ENCODE data around the gene PID1. TPM values are rescaled to one million over a fixed set of nuclear protein-coding genes. Genes with fewer than 3 reads are reported as not detected.
"Not testable (repeated sequence)": the region's sequence is repeated elsewhere in the genome, so short reads cannot be mapped to it uniquely, and the experiment has no call there.

The PID1 gene
- total and polyA plus RNA-seq, 5 experiments from 2014 or later: 0.18 TPM; not detected in 4

DNA sequence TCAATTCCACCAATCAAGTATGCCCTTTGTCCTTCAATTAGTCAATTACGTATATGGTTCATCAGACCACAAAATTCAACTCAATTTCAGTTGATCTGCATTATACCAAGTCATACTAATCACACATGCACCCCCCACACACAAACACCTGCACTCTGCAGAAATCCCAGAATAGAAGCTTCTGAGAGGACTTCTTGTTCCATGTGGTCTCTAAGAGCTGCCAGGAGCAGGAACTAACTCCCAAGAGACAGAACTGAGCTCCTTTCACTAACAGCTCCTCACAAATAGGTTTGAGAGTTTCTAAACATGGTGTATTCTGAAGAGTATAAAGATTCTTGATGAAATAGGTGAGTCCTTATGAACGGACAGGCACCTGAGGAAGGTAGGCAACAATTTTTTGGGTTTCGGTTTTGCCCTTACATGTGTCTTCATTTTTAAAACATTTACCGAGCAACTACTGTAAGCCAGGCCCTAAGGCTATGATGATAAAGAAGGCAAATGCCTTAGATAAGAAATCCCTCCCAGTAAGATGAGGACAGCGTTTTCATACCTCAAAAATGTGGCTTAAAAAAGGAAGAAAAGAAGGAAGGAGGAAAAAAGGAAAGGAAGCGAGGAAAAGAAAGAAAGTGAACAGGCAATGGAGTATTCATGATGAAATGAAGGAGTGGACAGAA, 183.1 kb downstream of the PID1 start:
- POLR2A ChIA-PET: no interaction called here
- no peak overlapping the region for H3K27ac Mint-ChIP-seq
- no peaks in the 10 kb centered on the region for H3K36me3 Mint-ChIP-seq
- H3K27me3 Mint-ChIP-seq: no peaks in the 10 kb centered on the region
- H3K9me3 Mint-ChIP-seq: peaks cover 0 to 4% (median 2%) of the 10 kb centered on the region in 9 donors
- H3K4me1 Mint-ChIP-seq: no peaks in the 10 kb centered on the region
- ATAC-seq (no peak), DNase-seq (no peak)
- no peak overlapping the region for H3K4me3 Mint-ChIP-seq

DNA sequence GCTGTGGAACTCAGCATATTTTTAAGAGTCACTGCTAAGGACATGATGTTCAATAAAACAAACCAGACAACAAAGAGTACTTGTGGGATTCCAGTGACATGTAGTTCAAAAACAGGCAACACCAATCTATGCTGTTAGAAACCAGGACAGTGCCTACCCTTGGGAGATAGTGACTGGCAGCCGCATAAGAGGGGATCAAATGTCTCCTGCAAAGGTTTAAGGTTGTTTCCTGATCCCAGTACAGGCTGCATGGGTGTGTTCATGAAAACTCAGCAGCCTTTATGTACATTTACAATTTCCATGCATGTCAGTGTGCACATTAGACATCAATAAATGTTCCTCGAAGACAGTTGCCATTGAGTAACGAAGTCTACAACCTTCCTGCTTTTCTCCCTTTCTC, 183.8 kb downstream of the PID1 start:
- ATAC-seq: no peak
- H3K27ac Mint-ChIP-seq: no peak overlapping the region

DNA sequence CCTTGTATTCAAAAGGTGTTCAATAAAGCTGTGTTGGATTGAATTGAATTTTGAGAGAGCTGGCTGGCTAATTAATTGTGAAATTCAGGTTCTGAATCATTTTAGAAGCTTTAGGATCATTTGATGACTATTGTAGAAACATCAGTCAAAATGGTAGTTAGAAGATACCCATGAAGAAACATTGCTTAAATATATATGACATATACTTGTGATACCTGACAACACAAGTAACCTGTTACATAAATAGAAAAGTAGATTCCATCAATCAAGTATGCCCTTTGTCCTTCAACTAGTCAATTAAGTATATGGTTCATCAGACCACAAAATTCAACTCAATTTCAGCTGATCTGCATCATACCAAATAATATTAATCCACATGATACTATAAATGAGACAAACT, 185.6 kb downstream of the PID1 start:
- no peaks in the 10 kb centered on the region for H3K27me3 Mint-ChIP-seq
- no peak for ATAC-seq
- no peak overlapping the region for H3K27ac Mint-ChIP-seq
- DNase-seq: no peak
- no peaks in the 10 kb centered on the region for H3K4me1 Mint-ChIP-seq
- peaks cover 0 to 15% (median 3%) of the 10 kb centered on the region in 9 donors for H3K9me3 Mint-ChIP-seq
- no peaks in the 10 kb centered on the region for H3K36me3 Mint-ChIP-seq
- no peak overlapping the region for H3K4me3 Mint-ChIP-seq
- POLR2A ChIA-PET: no interaction called here

More for the DNA sequence above, 183.8 kb downstream of the PID1 start:
- POLR2A ChIA-PET: no interaction called here
- H3K4me1 Mint-ChIP-seq: no peaks in the 10 kb centered on the region
- H3K4me3 Mint-ChIP-seq: no peak overlapping the region
- peaks cover 0 to 9% (median 0%) of the 10 kb centered on the region in 9 donors for H3K9me3 Mint-ChIP-seq
- no peaks in the 10 kb centered on the region for H3K27me3 Mint-ChIP-seq
- no peaks in the 10 kb centered on the region for H3K36me3 Mint-ChIP-seq
- DNase-seq: no peak

DNA sequence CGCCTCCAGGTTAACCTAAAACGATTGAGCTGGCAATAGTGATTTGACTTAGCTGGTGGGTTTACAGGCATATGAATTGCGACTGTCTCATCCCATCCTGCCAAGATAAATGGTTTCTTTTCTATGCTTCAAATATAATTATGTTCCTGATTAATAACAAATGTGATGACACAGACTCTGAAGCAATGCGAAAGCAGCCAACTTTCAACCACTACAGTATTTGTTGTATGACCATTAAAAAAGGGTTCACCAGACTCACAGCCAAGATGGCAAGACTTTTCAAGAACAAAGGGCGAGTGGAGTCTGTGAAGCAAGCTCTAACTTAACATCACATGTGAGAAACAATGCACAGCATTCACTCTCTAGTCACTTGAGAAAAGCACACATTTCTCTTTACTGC, 186.6 kb downstream of the PID1 start:
- ATAC-seq (no peak), DNase-seq (no peak)
- POLR2A ChIA-PET: no interaction called here
- Mint-ChIP-seq H3K4me3 (no peak overlapping the region), H3K27ac (no peak overlapping the region), H3K9me3 (peaks cover 0 to 22% (median 6%) of the 10 kb centered on the region in 9 donors), H3K36me3 (no peaks in the 10 kb centered on the region), H3K4me1 (no peaks in the 10 kb centered on the region), H3K27me3 (peaks cover 0 to 3% (median 0%) of the 10 kb centered on the region in 5 donors)

DNA sequence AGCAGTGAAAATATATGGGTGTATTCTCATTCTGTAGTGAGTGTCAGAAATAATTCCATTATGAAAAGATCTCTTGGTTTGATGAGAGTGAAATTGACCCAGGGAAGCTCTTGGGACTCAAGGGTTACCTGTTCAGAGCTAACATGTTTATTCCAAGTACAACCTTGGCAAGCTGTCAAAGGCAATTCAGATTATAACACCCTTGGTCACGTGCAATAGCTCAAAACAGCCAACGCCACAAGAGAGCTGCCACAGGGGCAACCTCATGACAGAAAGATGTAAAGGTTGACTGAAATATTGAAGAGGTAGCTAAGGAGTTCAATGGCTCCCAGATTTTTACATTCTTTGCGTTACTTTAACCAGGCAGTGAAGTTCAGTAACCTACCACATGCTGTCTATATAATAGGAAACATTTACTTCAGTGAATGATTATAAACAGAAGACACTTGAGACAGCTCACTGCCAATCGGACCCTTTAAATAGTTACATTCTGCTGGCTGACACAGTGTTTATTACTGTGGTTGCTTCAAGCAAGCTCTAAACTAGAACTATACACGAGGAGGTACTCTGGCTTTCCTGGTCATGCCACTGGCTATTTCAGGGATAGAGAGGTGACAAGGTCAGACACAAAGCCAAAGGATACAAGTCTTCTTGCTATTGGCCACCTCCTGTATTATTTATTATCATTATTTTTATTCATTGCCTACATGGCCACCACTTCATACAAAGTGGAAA, 187.3 kb downstream of the PID1 start:
- no peak overlapping the region for H3K4me3 Mint-ChIP-seq
- H3K27ac Mint-ChIP-seq: no peak overlapping the region
- H3K4me1 Mint-ChIP-seq: no peaks in the 10 kb centered on the region
- ATAC-seq (no peak), DNase-seq (no peak)
- H3K9me3 Mint-ChIP-seq: peaks cover 0 to 25% (median 8%) of the 10 kb centered on the region in 9 donors
- no peaks in the 10 kb centered on the region for H3K36me3 Mint-ChIP-seq
- POLR2A ChIA-PET: no interaction called here
- H3K27me3 Mint-ChIP-seq: peaks cover 0 to 5% (median 0%) of the 10 kb centered on the region in 5 donors

DNA sequence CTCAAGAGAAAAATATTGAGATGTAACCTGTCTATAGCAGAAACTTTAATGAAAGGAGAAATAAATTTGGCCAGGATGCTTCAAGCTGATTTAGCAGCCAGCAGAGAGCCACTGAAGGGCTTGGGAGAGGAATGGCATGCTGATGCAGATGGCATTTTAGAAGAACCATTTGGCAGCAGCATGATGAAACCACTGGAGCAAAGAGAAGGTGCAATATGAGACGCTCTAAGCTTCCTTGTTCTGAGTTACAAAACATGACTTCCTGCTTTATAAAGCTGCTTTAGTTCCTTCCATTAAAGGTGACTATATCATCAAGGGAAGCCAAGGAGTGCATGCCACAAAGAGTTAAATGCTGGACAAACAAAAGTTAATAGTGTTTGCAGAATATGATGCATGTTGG, 189.7 kb downstream of the PID1 start:
- POLR2A ChIA-PET: no interaction called here
- Mint-ChIP-seq H3K27ac (no peak overlapping the region), H3K4me3 (no peak overlapping the region), H3K27me3 (peaks cover 0 to 5% (median 0%) of the 10 kb centered on the region in 5 donors), H3K36me3 (no peaks in the 10 kb centered on the region), H3K4me1 (no peaks in the 10 kb centered on the region), H3K9me3 (peaks cover 2 to 28% (median 11%) of the 10 kb centered on the region in 9 donors)
- no peak for DNase-seq
- no peak for ATAC-seq

DNA sequence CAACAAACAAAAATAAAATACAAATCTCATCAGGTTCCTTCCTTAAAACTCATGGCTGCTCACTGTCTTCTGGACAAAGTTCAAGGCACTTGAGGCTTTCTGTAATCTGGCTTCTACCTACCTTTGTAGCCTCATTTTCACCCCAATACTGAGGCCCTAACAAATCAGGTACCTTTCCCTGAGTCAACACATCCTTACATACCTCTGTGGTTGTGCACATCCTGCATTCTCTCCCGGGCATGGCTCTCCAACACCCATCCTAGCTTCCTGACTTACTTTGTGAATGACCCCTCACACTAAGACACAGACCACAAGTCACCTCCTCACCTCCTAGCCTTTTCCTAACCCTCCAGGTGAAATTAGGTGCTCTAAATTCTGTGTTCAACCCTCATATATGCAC, 190.9 kb downstream of the PID1 start:
- peaks cover 0 to 5% (median 0%) of the 10 kb centered on the region in 3 donors for H3K36me3 Mint-ChIP-seq
- ATAC-seq (no peak), DNase-seq (no peak)
- no peak overlapping the region for H3K27ac Mint-ChIP-seq
- H3K9me3 Mint-ChIP-seq: peaks cover 8 to 40% (median 13%) of the 10 kb centered on the region in 9 donors
- no peak overlapping the region for H3K4me3 Mint-ChIP-seq
- peaks cover 0 to 5% (median 0%) of the 10 kb centered on the region in 5 donors for H3K27me3 Mint-ChIP-seq
- POLR2A ChIA-PET: no interaction called here
- H3K4me1 Mint-ChIP-seq: no peaks in the 10 kb centered on the region

DNA sequence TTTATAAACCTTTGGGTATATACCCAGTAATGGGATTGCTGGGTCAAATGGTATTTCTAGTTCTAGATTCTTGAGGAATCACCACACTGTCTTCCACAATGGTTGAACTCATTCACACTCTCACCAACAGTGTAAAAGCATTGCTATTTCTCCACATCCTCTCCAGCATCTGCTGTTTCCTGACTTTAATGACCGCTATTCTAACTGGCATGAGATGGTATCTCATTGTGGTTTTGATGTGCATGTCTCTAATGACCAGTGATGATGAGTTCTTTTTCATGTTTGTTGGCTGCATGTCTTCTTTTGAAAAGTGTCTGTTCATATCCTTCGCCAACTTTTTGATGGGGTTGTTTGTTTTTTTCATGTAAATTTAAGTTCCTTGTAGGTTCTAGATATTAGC, 194.2 kb downstream of the PID1 start:
- ATAC-seq, H3K36me3 Mint-ChIP-seq, H3K27ac Mint-ChIP-seq, DNase-seq, H3K27me3 Mint-ChIP-seq, H3K4me1 Mint-ChIP-seq, H3K4me3 Mint-ChIP-seq, POLR2A ChIA-PET: not testable (repeated sequence)
- H3K9me3 Mint-ChIP-seq: peaks cover 11 to 45% (median 17%) of the 10 kb centered on the region in 9 donors

DNA sequence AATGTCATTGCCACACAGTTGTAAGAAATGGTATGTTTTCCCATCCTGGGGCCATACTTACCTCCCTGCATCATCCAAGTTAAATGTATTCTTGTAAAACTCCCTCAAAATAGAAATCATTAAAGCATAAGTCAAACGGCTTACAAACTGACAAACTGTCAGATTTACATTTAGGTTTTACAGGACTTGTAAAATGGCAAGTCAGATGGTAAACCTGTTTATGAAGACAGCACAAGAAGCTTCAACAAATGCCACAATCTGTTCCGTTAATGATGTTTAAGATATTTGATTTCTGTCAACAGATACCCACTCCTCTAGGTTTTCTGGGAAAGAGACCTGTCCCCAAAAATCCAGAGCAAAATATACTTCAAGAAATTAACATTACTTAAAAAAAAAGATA, 197.2 kb downstream of the PID1 start:
- Mint-ChIP-seq H3K27ac (no peak overlapping the region), H3K36me3 (peaks cover 0 to 5% (median 0%) of the 10 kb centered on the region in 3 donors), H3K9me3 (peaks cover 0 to 36% (median 15%) of the 10 kb centered on the region in 9 donors), H3K27me3 (no peaks in the 10 kb centered on the region), H3K4me3 (no peak overlapping the region), H3K4me1 (no peaks in the 10 kb centered on the region)
- POLR2A ChIA-PET: no interaction called here
- ATAC-seq (no peak), DNase-seq (no peak)

DNA sequence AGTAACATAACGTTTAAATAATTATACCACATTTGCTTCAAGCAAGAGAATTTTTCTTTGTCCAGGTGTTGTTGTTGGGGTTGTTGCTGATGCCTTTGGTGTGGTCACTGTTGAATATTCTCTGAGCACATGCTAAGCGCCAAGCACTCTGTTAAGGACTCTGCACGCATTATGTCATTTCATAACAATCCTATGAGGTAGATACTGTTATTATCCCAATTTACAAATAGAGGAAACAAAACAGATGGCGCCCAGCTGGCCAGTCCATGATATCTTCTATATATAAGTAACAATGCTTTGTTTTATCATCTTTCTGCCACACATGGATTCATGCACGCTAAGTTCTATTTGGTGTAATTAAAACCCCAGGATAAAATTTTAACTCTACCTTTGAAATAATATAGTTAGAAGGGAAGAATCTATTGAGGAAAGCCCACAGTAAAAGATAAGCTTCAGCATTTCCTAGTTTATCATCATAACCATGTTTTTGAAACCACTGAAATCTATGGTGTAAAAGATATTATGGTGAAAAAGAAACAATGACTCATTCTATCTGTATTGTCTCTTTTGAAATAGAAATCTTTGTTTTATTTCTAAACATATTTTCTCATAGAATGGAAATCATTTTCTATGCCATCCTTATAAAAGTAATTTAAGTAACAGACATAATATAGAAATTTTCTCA, 199.7 kb downstream of the PID1 start:
- DNase-seq (no peak), ATAC-seq (no peak)
- Mint-ChIP-seq H3K9me3 (peaks cover 0 to 31% (median 15%) of the 10 kb centered on the region in 9 donors), H3K4me1 (no peaks in the 10 kb centered on the region), H3K27ac (no peak overlapping the region), H3K36me3 (peaks cover 0 to 5% (median 0%) of the 10 kb centered on the region in 3 donors), H3K27me3 (peaks cover 0 to 4% (median 0%) of the 10 kb centered on the region in 5 donors), H3K4me3 (no peak overlapping the region)
- POLR2A ChIA-PET: no interaction called here

DNA sequence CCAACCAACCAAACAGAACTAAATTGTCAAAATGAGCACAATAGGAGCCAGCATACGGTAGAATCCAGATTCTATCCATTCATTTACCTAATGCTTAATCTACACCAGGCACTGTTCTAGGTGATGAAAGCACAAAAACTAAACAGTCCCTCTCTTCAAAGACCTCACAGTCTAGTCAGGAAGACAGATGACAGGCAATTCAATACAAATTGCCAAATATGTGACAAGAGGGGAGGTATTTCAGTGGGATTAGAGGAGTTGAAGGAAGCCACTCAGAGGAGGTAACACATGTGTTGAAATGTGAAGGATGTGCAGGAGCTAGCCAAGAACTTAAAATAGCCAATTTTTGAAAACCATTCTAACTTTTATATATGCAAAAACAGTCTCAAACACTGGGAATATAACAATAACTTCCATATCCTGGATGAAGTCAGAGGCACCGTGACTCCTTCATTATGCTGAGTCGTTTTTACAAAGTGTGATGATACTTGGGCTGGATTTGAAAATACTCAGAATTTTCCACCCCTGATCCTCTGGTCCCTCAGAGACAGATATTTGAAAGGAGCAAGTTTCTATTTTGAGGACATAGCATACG, 204.9 kb downstream of the PID1 start:
- POLR2A ChIA-PET: no interaction called here
- Mint-ChIP-seq H3K4me1 (no peaks in the 10 kb centered on the region), H3K9me3 (peaks cover 3 to 35% (median 10%) of the 10 kb centered on the region in 9 donors), H3K27ac (no peak overlapping the region), H3K36me3 (peaks cover 0 to 6% (median 0%) of the 10 kb centered on the region in 3 donors), H3K4me3 (no peak overlapping the region), H3K27me3 (peaks cover 0 to 4% (median 2%) of the 10 kb centered on the region in 5 donors)
- ATAC-seq: no peak
- no peak for DNase-seq

DNA sequence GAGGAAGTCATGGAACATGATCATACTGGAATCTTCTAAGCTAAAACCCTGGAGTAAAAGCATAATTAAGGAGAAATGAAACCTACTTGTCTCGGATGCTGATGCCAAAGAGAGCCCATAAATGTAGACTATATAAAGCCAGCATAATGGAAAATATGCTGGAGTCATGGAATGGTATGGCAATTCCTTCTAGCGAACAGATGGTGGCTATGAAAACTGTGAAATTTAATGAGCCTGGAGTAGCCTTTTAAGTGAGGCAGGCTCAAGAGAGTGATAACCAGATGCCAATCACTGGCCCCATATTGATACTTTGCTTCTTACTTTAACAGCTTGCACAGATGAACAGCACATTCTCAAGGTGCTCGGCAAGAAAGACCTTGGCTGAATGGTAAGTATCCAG, 206.3 kb downstream of the PID1 start:
- no peak overlapping the region for H3K4me3 Mint-ChIP-seq
- peaks cover 0 to 6% (median 0%) of the 10 kb centered on the region in 3 donors for H3K36me3 Mint-ChIP-seq
- ATAC-seq (no peak), DNase-seq (no peak)
- H3K4me1 Mint-ChIP-seq: no peaks in the 10 kb centered on the region
- POLR2A ChIA-PET: no interaction called here
- peaks cover 0 to 4% (median 2%) of the 10 kb centered on the region in 5 donors for H3K27me3 Mint-ChIP-seq
- H3K27ac Mint-ChIP-seq: no peak overlapping the region
- peaks cover 3 to 43% (median 13%) of the 10 kb centered on the region in 9 donors for H3K9me3 Mint-ChIP-seq

DNA sequence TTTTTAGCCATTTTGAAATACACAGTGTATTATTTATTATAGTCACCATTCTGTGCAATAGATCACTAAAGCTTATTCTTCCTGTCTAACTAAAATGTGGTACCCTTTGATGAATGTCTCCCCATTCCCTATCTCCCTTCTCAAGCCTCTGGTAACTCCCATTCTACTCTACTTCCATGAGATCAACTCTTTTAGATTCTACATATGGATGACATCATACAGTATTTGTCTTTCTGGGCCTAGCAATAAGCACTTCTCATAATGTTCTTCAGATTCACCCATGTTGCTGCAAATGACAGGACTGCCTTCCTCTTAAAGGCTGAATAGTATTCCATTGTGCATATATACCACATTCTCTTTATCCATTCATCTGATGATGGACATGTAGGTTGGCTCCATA, 210.9 kb downstream of the PID1 start:
- Mint-ChIP-seq H3K9me3 (peaks cover 3 to 38% (median 9%) of the 10 kb centered on the region in 9 donors), H3K36me3 (peaks cover 0 to 6% (median 0%) of the 10 kb centered on the region in 3 donors), H3K4me1 (no peaks in the 10 kb centered on the region), H3K4me3 (no peak overlapping the region), H3K27ac (no peak overlapping the region), H3K27me3 (peaks cover 0 to 3% (median 0%) of the 10 kb centered on the region in 5 donors)
- DNase-seq: no peak
- POLR2A ChIA-PET: no interaction called here
- ATAC-seq: no peak
